Activated naive CD4-positive, alpha-beta T cell treated with anti-CD3 and anti-CD28 coated beads, Interleukin-2, amount 50 U/mL, for 24 hours (primary cell): ENCODE measurements around the gene STING1.
"Not testable (repeated sequence)": the region's sequence is repeated elsewhere in the genome, so short reads cannot be mapped to it uniquely, and the experiment has no call there.

Experiments
- H3K27ac Mint-ChIP-seq: one replicate; pipeline ENCODE4 v1.8.0; 2021; ENCODE audit warnings: mild to moderate bottlenecking, mixed read lengths
- H3K27me3 Mint-ChIP-seq: one replicate; pipeline ENCODE4 v1.8.0; 2021; ENCODE audit warnings: mixed read lengths
- H3K36me3 Mint-ChIP-seq: one replicate; pipeline ENCODE4 v1.8.0; 2021; ENCODE audit warnings: mixed read lengths
- H3K4me1 Mint-ChIP-seq: one replicate; pipeline ENCODE4 v1.8.0; 2021; ENCODE audit warnings: mixed read lengths
- H3K4me3 Mint-ChIP-seq: one replicate; pipeline ENCODE4 v1.8.0; 2021; ENCODE audit warnings: mild to moderate bottlenecking, mixed read lengths
- H3K9me3 Mint-ChIP-seq: one replicate; pipeline ENCODE4 v1.8.0; 2021; ENCODE audit warnings: mixed read lengths

The STING1 gene

GRCh38 chr5:139481122-139481533, 1.4 kb downstream of the STING1 start:
- H3K4me1 Mint-ChIP-seq: peaks cover 46% of the 10 kb centered on the region
- peak overlapping the region; percentile 99 for H3K27ac Mint-ChIP-seq
- H3K36me3 Mint-ChIP-seq: peaks cover 2% of the 10 kb centered on the region
- no peaks in the 10 kb centered on the region for H3K27me3 Mint-ChIP-seq
- H3K4me3 Mint-ChIP-seq: peak overlapping the region; percentile 91
- H3K9me3 Mint-ChIP-seq: no peaks in the 10 kb centered on the region

GRCh38 chr5:139479729-139480128, 2.8 kb downstream of the STING1 start:
- not testable (repeated sequence) for H3K27me3 Mint-ChIP-seq, H3K36me3 Mint-ChIP-seq, H3K9me3 Mint-ChIP-seq, H3K27ac Mint-ChIP-seq, H3K4me3 Mint-ChIP-seq
- peaks cover 59% of the 10 kb centered on the region for H3K4me1 Mint-ChIP-seq

- not testable (repeated sequence) for H3K27me3 Mint-ChIP-seq, H3K36me3 Mint-ChIP-seq, H3K9me3 Mint-ChIP-seq
- Mint-ChIP-seq H3K4me3 (peak overlapping the region; percentile 24), H3K27ac (peak overlapping the region; percentile 87), H3K4me1 (peaks cover 68% of the 10 kb centered on the region)
Measured at GRCh38 chr5:139478657-139479423, 3.7 kb downstream of the STING1 start.

- Mint-ChIP-seq H3K4me3 (no peak overlapping the region), H3K27me3 (no peaks in the 10 kb centered on the region), H3K4me1 (peaks cover 80% of the 10 kb centered on the region), H3K27ac (no peak overlapping the region), H3K9me3 (no peaks in the 10 kb centered on the region), H3K36me3 (peaks cover 9% of the 10 kb centered on the region)
Measured at GRCh38 chr5:139475865-139476617, 6.5 kb downstream of the STING1 start.

- no peaks in the 10 kb centered on the region for H3K9me3 Mint-ChIP-seq
- no peaks in the 10 kb centered on the region for H3K27me3 Mint-ChIP-seq
- H3K36me3 Mint-ChIP-seq: peaks cover 9% of the 10 kb centered on the region
- H3K4me3 Mint-ChIP-seq: peak overlapping the region; percentile 68
- peak overlapping the region; percentile 80 for H3K27ac Mint-ChIP-seq
- peaks cover 80% of the 10 kb centered on the region for H3K4me1 Mint-ChIP-seq
Measured at GRCh38 chr5:139474890-139475791, 7.4 kb downstream of the STING1 start.

GRCh38 chr5:139473565-139473964, 9.0 kb downstream of the STING1 start:
- peak overlapping the region; percentile 57 for H3K27ac Mint-ChIP-seq
- H3K36me3 Mint-ChIP-seq: peaks cover 7% of the 10 kb centered on the region
- peaks cover 87% of the 10 kb centered on the region for H3K4me1 Mint-ChIP-seq
- H3K9me3 Mint-ChIP-seq: no peaks in the 10 kb centered on the region
- H3K4me3 Mint-ChIP-seq: no peak overlapping the region
- H3K27me3 Mint-ChIP-seq: no peaks in the 10 kb centered on the region

- peaks cover 7% of the 10 kb centered on the region for H3K36me3 Mint-ChIP-seq
- H3K4me1 Mint-ChIP-seq: peaks cover 87% of the 10 kb centered on the region
- no peaks in the 10 kb centered on the region for H3K9me3 Mint-ChIP-seq
- H3K27me3 Mint-ChIP-seq: no peaks in the 10 kb centered on the region
- peak overlapping the region; percentile 24 for H3K4me3 Mint-ChIP-seq
- H3K27ac Mint-ChIP-seq: peak overlapping the region; percentile 57
Measured at GRCh38 chr5:139473105-139473504, 9.5 kb downstream of the STING1 start.

GRCh38 chr5:139472386-139473030, 10.1 kb downstream of the STING1 start:
- Mint-ChIP-seq H3K27me3 (no peaks in the 10 kb centered on the region), H3K36me3 (peaks cover 7% of the 10 kb centered on the region), H3K4me1 (peaks cover 81% of the 10 kb centered on the region), H3K27ac (peak overlapping the region; percentile 92), H3K4me3 (peak overlapping the region; percentile 60), H3K9me3 (no peaks in the 10 kb centered on the region)

- Mint-ChIP-seq H3K4me3 (peak within 1 kb of the TSS; percentile 81), H3K27ac (peak within 1 kb of the TSS; percentile 88), H3K27me3 (no peaks in the 10 kb centered on the region), H3K9me3 (no peaks in the 10 kb centered on the region), H3K36me3 (peaks cover 7% of the 10 kb centered on the region), H3K4me1 (peaks cover 76% of the 10 kb centered on the region)
Measured at GRCh38 chr5:139470821-139471300, 11.7 kb downstream of the STING1 start, which contains the start of gene SMIM33. SMIM33 (plus strand) TSS chr5:139471004; CDS start chr5:139471122, 118 bp downstream.

GRCh38 chr5:139468421-139468931, 14.1 kb downstream of the STING1 start:
- Mint-ChIP-seq H3K9me3 (no peaks in the 10 kb centered on the region), H3K27ac (peak overlapping the region; percentile 52), H3K4me1 (peaks cover 53% of the 10 kb centered on the region), H3K27me3 (no peaks in the 10 kb centered on the region), H3K4me3 (no peak overlapping the region), H3K36me3 (no peaks in the 10 kb centered on the region)

- H3K27me3 Mint-ChIP-seq: no peaks in the 10 kb centered on the region
- no peak within 1 kb of the TSS for H3K4me3 Mint-ChIP-seq
- no peaks in the 10 kb centered on the region for H3K9me3 Mint-ChIP-seq
- peak within 1 kb of the TSS; percentile 8 for H3K27ac Mint-ChIP-seq
- H3K36me3 Mint-ChIP-seq: no peaks in the 10 kb centered on the region
- peaks cover 30% of the 10 kb centered on the region for H3K4me1 Mint-ChIP-seq
Measured at GRCh38 chr5:139462586-139463276, 19.8 kb downstream of the STING1 start, which contains the start of gene ECSCR. ECSCR (minus strand) TSS chr5:139462743; CDS start chr5:139462670, 73 bp downstream.

GRCh38 chr5:139461698-139462097, 20.9 kb downstream of the STING1 start:
- H3K4me3 Mint-ChIP-seq: no peak overlapping the region
- peaks cover 40% of the 10 kb centered on the region for H3K4me1 Mint-ChIP-seq
- H3K36me3 Mint-ChIP-seq: no peaks in the 10 kb centered on the region
- H3K27ac Mint-ChIP-seq: no peak overlapping the region
- no peaks in the 10 kb centered on the region for H3K9me3 Mint-ChIP-seq
- H3K27me3 Mint-ChIP-seq: no peaks in the 10 kb centered on the region

- Mint-ChIP-seq H3K27ac (no peak overlapping the region), H3K4me3 (no peak overlapping the region), H3K36me3 (no peaks in the 10 kb centered on the region), H3K4me1 (peaks cover 45% of the 10 kb centered on the region), H3K9me3 (no peaks in the 10 kb centered on the region), H3K27me3 (no peaks in the 10 kb centered on the region)
Measured at GRCh38 chr5:139461176-139461575, 21.4 kb downstream of the STING1 start.

GRCh38 chr5:139460455-139460854, 22.1 kb downstream of the STING1 start:
- Mint-ChIP-seq H3K4me3 (no peak overlapping the region), H3K36me3 (no peaks in the 10 kb centered on the region), H3K27ac (no peak overlapping the region), H3K27me3 (no peaks in the 10 kb centered on the region), H3K9me3 (no peaks in the 10 kb centered on the region), H3K4me1 (peaks cover 47% of the 10 kb centered on the region)
